Ishikawa (cell line): ENCODE data around the gene DTX3.

Source experiments
- CEBPB ChIP-seq: IDR thresholded peaks from 2 replicates; pipeline ENCODE4 v1.6.1; 2012
- CREB1 ChIP-seq: IDR thresholded peaks from 2 replicates; pipeline ENCODE4 v1.6.1; 2012; ENCODE audit warnings: low read depth
- EGR1 ChIP-seq: IDR thresholded peaks from 2 replicates; pipeline ENCODE4 v1.6.1; 2012
- EP300 ChIP-seq: IDR thresholded peaks from 2 replicates; pipeline ENCODE4 v1.6.1; 2012; ENCODE audit warnings: borderline replicate concordance
- FOXM1 ChIP-seq: IDR thresholded peaks from 2 replicates; pipeline ENCODE4 v1.6.1; 2012; ENCODE audit warnings: low read depth, borderline replicate concordance
- NFIC ChIP-seq: IDR thresholded peaks from 2 replicates; pipeline ENCODE4 v1.6.1; 2012
- RAD21 ChIP-seq: IDR thresholded peaks from 2 replicates; pipeline ENCODE4 v1.6.1; 2012; ENCODE audit warnings: low read depth
- TAF1 ChIP-seq: IDR thresholded peaks from 2 replicates; pipeline ENCODE4 v1.6.1; 2012; ENCODE audit warnings: low read depth, mild to moderate bottlenecking
- TCF12 ChIP-seq: IDR thresholded peaks from 2 replicates; pipeline ENCODE4 v1.6.1; 2012; ENCODE audit warnings: low read depth
- TEAD4 ChIP-seq: IDR thresholded peaks from 2 replicates; pipeline ENCODE4 v1.6.1; 2012
- YY1 ChIP-seq: IDR thresholded peaks from 2 replicates; pipeline ENCODE4 v1.6.1; 2012; ENCODE audit warnings: low read depth
- ZBTB7A ChIP-seq: IDR thresholded peaks from 2 replicates; pipeline ENCODE4 v1.6.1; 2012; ENCODE audit warnings: low read depth
- TF ChIP-seq, protein P1 (sequence below): IDR thresholded peaks from 2 replicates; pipeline ENCODE4 v1.6.1; 2012
- TF ChIP-seq, protein P2 (sequence below): IDR thresholded peaks from 2 replicates; pipeline ENCODE4 v1.6.1; 2012; ENCODE audit warnings: low read depth, mild to moderate bottlenecking
- TF ChIP-seq, protein P3 (sequence below): IDR thresholded peaks from 2 replicates; pipeline ENCODE4 v1.6.1; 2012

The DTX3 gene

DNA sequence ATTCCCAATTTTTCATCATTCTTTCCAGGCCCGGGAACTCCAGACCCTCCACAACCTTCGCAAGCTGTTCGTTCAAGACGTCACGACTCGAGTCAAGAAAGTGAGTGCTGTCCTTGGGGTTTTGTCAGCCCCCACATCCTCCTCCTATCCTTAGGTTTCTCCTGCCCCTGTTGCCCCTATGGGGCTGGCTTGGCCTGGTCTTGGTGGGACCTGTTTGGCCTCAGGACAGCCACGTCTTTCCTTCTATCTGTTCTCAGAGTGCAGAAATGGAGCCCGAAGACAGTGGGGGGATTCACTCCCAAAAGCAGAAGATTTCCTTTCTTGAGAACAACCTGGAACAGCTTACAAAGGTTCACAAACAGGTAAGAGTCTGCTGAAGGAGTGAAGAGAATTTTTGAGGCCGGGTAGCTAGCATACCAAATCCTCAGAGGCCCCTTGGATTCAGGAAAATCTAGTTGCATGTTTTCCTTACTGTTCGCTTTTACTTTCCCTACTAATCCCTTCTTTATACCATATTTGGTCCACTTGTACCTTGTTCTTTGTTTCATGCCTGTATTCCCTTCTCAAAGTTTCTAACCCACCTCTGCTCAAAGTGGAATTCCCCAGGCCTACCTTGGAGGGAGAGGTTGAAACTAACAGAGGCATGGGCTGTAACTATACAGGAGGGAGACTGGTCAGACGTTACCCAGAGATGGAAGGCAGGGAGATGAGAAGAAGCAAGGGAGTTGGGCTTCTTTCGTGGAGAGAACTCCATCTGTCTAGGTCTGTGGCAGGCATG lies 26.5 kb upstream of the DTX3 start:
- TF ChIP-seq EGR1 (no peak), YY1 (no peak), TCF12 (no peak), TEAD4 (no peak), EP300 (no peak), RAD21 (no peak)
- TF ChIP-seq, protein P1, sequence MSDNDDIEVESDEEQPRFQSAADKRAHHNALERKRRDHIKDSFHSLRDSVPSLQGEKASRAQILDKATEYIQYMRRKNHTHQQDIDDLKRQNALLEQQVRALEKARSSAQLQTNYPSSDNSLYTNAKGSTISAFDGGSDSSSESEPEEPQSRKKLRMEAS: no peak
- TF ChIP-seq, protein P2, sequence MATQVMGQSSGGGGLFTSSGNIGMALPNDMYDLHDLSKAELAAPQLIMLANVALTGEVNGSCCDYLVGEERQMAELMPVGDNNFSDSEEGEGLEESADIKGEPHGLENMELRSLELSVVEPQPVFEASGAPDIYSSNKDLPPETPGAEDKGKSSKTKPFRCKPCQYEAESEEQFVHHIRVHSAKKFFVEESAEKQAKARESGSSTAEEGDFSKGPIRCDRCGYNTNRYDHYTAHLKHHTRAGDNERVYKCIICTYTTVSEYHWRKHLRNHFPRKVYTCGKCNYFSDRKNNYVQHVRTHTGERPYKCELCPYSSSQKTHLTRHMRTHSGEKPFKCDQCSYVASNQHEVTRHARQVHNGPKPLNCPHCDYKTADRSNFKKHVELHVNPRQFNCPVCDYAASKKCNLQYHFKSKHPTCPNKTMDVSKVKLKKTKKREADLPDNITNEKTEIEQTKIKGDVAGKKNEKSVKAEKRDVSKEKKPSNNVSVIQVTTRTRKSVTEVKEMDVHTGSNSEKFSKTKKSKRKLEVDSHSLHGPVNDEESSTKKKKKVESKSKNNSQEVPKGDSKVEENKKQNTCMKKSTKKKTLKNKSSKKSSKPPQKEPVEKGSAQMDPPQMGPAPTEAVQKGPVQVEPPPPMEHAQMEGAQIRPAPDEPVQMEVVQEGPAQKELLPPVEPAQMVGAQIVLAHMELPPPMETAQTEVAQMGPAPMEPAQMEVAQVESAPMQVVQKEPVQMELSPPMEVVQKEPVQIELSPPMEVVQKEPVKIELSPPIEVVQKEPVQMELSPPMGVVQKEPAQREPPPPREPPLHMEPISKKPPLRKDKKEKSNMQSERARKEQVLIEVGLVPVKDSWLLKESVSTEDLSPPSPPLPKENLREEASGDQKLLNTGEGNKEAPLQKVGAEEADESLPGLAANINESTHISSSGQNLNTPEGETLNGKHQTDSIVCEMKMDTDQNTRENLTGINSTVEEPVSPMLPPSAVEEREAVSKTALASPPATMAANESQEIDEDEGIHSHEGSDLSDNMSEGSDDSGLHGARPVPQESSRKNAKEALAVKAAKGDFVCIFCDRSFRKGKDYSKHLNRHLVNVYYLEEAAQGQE: no peak

DNA sequence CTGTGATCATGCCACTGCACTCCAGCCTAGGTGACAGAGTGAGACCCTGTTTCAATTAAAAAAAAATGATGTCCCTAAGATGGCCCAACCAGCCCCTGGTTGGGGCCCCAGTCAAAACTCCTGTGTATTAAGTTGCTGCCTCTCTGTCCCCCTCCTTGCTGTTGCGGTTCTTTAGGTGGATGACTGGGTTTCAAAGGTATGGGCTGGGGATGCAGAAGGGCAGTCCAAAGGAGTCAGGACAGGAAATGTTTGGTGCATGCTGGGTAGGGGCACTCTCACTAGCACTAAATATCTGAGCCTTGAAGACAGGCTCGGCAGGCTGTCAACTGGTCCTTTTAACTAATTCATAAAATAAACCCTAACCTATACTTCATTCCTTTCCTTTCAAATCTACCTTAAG lies 25.6 kb upstream of the DTX3 start:
- no peak for TF ChIP-seq CREB1
- TF ChIP-seq, protein P3, sequence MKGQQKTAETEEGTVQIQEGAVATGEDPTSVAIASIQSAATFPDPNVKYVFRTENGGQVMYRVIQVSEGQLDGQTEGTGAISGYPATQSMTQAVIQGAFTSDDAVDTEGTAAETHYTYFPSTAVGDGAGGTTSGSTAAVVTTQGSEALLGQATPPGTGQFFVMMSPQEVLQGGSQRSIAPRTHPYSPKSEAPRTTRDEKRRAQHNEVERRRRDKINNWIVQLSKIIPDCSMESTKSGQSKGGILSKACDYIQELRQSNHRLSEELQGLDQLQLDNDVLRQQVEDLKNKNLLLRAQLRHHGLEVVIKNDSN: no peak
- TF ChIP-seq, protein P2: no peak
- no peak for TF ChIP-seq ZBTB7A
- TF ChIP-seq EP300: no peak
- TF ChIP-seq, protein P1: no peak
- no peak for TF ChIP-seq CEBPB
- no peak for TF ChIP-seq YY1
- TF ChIP-seq RAD21: no peak
- TF ChIP-seq EGR1: no peak
- TF ChIP-seq TAF1: no peak
- no peak for TF ChIP-seq TCF12
- TF ChIP-seq TEAD4: no peak
- no peak for TF ChIP-seq NFIC
- no peak for TF ChIP-seq FOXM1

DNA sequence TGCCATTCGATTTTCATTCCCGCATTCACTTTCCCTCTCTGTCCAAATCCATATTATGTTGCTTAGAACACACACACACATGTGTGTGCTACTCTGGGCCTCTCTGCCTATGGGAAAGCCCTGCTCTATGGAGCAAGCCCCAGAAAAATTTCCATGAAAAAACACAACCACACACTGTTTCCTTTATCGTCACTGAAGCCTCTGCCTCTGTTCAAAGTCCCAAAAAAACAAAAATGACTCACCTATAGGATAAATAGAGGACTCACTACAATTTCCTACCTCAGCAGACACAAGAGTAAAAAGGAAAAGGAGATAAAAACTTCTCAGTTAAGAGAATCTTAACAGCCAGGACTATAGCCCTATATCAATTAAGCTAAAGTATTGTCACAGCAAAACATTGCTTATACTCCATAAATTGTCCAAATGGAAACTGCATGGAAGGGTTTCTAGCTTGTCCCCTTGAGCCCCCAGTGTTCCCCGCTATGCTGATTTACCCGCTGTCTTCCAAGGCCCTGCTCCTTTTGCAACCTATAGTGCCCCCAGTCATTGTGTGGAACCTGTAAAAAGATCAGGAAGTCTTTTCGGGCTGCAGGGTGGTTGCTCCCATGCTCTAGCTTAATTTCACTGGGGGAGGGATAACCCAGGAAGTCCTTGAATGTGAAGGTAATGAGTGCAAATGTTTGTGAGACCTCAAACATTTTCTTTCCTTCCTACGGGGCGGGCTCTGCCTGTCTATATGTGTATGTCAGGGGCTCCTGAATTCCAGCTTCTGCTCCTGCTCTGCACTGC lies 24.8 kb upstream of the DTX3 start:
- TF ChIP-seq TCF12 (no peak), CEBPB (no peak), CREB1 (no peak), NFIC (no peak), TEAD4 (no peak), EGR1 (no peak), FOXM1 (no peak)
- TF ChIP-seq, protein P3: no peak
- TF ChIP-seq, protein P2: no peak

DNA sequence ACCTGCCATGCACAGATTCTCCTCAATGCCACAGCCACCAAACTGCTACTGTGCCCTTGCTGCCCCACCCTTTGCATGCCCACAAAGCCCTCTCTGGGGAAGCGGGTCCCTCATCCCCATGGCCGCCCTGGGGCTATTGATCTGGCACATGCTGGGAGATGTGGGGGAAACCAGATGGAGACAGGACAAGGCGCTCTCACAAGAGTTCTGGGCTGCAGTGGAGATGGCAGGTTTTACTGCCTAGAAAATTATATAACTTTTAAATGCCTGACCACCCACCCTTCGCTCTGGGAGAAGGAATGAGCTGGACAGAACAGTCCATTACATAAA lies 24.2 kb upstream of the DTX3 start:
- TF ChIP-seq TAF1 (no peak), NFIC (no peak), TCF12 (no peak), TEAD4 (no peak), FOXM1 (no peak), RAD21 (no peak), YY1 (no peak), ZBTB7A (no peak), CEBPB (no peak), EGR1 (no peak), CREB1 (no peak), EP300 (no peak)
- TF ChIP-seq, protein P1: no peak
- TF ChIP-seq, protein P3: no peak
- TF ChIP-seq, protein P2: no peak
